NCI-H510A treated with DMSO at 0.1 percent for 48 hours (cell line): Measurements from ENCODE around the gene UBLCP1.
A peak's percentile ranks its signal among the peaks of the same experiment; 100 is the strongest.
"Not testable (repeated sequence)": the region's sequence is repeated elsewhere in the genome, so short reads cannot be mapped to it uniquely, and the experiment has no call there.

Source experiments
- DNase-seq: peaks from one replicate; lab custom pipeline; 2025; lab: John Stamatoyannopoulos, UW

Gene UBLCP1

GRCh38 chr5:159252195-159252594 lies 10.9 kb upstream of the UBLCP1 start:
- no peak for DNase-seq

DNA sequence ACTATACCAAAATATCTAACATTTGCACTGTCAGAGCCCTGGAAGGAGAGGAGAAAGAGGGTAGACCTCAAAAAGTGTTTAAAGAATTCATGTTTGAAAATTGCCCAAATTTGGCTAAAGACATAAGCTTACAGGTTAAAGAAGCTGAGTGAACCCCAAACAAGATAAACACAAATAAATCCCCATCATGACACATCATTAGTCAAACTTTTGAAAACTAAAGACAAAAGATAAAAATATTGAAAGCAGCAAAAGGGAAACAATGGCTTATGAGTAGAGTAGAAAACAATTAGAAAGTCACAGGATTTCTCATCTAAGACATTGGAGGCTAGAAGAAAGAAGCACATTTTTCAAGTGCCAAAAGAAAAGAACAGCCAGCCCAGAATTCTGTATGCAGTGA lies 6.1 kb upstream of the UBLCP1 start:
- no peak for DNase-seq

DNA sequence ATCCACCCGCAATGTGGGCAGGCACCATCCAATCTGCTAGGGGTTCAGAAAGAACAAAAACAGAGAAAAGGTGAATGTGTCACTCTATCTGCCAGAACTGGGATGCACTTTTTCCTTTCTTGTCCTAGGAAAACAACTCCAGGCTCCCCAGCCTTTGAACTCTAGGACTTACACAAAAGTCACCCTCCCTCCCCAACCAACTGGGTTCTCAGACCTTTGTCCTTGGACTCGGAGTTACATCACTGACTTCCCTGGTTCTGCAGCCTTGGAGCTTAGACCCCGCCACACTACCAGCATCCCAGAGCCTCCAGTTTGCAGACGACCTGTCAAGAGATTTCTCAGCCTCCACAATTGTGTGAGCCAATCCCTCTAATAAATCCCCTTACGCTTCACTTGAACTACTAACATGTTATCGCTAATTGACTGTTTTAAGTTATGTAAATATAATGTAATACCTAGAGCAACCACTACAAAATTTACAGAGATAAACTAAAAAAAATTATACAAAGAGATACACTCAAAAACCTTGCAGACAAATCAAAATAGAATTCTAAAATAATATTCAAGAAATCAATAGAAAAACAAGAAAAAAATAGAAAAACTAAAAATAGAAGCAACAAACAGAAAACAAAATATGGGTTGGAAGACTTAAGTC lies 5.3 kb upstream of the UBLCP1 start:
- DNase-seq, result no peak

- DNase-seq, result no peak
Observed at GRCh38 chr5:159258361-159258760, 4.7 kb upstream of the UBLCP1 start.

- DNase-seq, result not testable (repeated sequence)
Observed at GRCh38 chr5:159260212-159260611, 2.9 kb upstream of the UBLCP1 start.

DNA sequence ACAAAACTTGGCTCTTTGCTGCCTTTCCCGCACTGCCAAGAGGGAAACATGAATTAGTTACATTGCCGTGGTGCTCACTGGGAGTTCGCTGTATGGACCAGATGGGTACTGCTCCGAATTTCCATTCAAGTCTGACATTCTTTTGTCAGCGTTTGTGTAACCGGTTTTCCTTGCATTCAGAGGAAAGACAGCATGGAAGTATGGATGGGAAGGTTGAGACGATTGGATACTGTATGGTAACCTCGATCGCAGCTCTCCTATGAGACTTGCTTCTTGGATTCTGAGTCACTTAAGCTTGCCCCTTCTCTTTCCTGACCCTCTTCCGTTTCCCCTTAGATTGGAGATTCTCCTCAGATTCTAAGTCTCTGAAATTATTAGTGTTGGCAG lies 625 bp upstream of the UBLCP1 start:
- DNase-seq, result peak; percentile 26

DNA sequence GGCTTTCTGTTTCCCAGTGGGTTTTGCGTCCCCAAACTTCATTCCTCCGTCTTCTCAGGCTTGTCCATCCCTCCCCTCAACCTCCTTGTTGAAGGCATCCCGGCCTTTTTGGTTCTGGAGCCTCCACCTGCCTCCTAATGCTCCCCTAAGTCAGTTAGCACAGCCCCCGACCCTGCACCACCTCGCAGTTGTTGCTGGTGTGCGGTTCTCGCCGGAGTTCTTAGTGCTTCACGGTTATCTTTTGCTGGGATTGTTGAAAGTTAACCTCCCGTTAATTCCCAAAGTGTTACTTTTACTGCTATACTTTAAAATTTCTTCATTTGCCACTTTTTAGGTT lies 447 bp downstream of the UBLCP1 start:
- no peak for DNase-seq

- DNase-seq, result not testable (repeated sequence)
Observed at GRCh38 chr5:159266764-159267163, 3.7 kb downstream of the UBLCP1 start.

GRCh38 chr5:159269723-159270122 lies 6.6 kb downstream of the UBLCP1 start:
- no peak for DNase-seq

DNA sequence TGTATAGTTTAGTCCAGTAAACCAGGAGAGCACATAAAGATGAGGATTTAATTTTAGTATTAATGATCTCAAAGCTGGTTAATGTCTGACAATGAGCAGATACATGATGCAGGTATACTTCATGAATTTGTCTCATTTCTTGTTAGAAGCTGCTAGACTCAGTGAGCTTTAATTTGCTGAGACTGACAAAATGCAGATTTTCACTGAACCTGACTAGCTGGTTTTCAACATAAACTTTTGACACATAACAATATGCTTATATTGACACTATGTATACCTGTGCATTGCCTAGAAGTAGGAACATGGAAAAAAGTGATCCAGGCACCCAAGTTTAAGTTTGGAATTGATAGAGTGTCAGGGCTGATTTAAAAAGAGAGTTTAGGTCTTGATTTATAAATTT lies 10.8 kb downstream of the UBLCP1 start:
- no peak for DNase-seq

- no peak for DNase-seq
Observed at GRCh38 chr5:159274676-159275075, 11.6 kb downstream of the UBLCP1 start.

DNA sequence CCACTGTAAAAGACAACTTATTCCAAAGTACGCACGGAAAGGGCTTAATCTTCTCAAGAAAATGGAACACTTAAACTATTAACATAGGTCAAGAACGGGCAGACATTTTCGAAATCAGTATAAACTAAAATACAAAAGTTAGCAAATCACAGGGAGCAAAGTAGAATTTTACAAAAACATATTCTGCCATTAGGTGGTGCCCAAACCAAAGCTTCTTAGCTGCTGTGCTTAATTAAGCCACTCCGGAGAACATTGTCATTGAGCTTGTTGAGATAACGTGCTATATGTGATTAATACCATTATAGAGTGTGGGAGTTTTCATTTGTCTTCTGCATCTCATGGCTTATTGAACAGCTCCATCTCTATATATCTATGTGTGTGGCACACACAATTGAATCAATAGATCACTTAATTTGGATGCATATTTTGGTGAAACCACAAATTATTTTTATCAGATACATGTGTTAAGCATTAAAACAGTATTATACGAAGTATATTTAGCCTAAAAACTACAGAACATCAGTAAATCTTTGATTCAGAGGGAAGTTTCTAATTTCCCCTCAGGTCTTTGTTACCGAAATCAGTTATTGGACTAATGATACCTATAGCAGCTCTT lies 23.4 kb downstream of the UBLCP1 start:
- DNase-seq, result peak; percentile 0

DNA sequence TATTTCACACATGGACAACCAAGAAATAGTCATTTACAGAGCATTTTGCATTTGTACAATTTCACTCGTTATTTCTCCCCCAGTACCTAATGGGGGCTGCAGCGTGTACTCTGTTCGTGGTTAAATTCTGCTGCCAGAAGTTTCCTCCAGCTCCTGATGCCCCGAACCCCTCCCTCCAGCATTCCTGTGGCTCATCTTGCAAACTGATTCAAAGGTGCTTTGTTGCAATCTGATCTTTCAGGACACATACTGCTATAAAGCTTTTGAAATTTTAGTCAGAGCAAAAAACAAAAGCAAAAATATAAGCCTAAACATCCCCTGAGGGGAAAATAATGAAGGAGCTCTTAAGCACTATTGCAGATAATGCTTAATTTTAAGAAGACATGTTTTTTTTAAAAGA lies 27.7 kb downstream of the UBLCP1 start:
- no peak for DNase-seq

- DNase-seq, result no peak
Observed at GRCh38 chr5:159294921-159295320, 31.8 kb downstream of the UBLCP1 start.

DNA sequence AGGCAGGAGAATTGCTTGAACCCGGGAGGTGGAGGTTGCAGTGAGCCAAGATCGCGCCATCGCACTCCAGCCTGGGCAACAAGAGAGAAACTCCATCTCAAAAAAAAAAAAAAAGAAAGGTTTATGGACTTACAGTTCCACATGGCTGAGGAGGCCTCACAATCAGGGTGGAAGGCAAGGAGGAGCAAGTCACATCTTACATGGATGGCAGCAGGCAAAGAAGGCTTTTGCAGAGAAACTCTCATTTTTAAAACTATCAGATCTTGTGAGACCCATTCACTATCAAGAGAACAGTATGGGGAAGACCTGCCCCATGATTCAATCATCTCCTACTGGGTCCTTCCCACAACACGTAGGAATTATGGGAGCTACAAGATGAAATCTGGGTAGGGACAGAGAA lies 34.2 kb downstream of the UBLCP1 start:
- not testable (repeated sequence) for DNase-seq

DNA sequence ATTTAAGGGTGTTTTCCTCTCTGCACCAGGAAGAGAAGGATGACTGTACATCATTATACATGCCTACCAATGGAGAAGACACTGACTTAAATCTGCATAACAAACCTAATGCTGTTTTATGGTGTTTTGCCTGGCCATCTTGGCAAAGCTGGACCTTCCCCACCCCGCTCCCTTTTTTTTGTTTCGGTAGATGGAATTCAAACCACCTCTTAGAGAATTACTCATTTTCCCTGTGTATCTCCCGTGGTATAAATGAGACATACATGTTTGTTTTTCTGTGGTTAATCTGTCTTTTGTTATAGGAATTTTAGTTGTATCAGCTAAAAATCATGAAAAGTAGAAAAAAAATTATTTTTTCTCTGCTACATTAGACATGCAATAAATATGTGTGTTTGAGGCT lies 38.4 kb downstream of the UBLCP1 start:
- DNase-seq, result no peak

GRCh38 chr5:159301929-159302860 lies 39.1 kb downstream of the UBLCP1 start:
- DNase-seq, result not testable (repeated sequence)

DNA sequence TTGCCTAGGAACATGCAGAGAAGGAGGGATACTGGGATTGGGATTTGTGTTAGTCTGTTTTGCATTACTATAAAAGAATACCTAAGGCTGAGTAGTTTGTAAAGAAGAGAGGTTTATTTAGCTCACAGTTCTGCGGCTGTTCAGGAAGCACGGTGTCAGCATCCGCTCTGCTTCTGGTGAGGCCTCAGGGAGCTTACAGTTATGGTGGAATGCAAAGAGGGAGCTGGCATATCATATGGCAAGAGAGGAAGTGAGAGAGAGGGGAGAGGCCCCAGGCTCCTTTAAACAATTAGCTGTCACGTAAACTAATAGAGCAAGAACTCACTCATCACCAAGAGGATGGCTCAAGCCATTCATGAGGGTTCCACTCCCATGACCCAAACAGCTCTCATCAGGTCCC lies 40.2 kb downstream of the UBLCP1 start:
- no peak for DNase-seq

- DNase-seq, result no peak
Observed at GRCh38 chr5:159304961-159305595, 42.0 kb downstream of the UBLCP1 start.

GRCh38 chr5:159309689-159310433 lies 46.8 kb downstream of the UBLCP1 start:
- no peak for DNase-seq

- DNase-seq, result peak; percentile 11
Observed at GRCh38 chr5:159310511-159310910, 47.4 kb downstream of the UBLCP1 start.

DNA sequence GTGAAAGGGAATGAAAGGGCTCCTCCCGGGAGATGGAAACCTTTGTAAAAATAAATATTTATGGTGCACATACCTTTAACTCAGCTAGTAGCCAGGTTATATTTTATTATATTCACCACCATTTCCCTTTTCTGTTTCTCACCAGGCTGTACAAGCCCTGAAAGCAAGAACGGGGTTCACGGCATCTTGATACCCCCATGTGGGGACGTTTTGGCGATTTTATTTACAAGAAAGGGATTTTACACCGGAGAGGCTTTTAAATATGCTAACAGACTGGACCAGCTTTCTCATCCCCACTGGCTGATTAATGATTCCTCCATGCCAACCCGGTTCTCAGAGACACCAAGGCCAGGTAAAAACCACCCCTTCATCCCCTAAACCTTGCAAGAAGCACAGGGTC lies 48.0 kb downstream of the UBLCP1 start:
- DNase-seq, result no peak
